ENCODE results near the gene IQSEC1. TPM values are rescaled to one million over a fixed set of nuclear protein-coding genes. Genes with fewer than 3 reads are reported as not detected.

IQSEC1 gene
- total and polyA plus RNA-seq, 9 of the 15 experiments (the other 6 are each of a cell fraction or from before 2014, with no cell fraction given) = 0.56 to 39.0 (median 6.8) TPM

DNA sequence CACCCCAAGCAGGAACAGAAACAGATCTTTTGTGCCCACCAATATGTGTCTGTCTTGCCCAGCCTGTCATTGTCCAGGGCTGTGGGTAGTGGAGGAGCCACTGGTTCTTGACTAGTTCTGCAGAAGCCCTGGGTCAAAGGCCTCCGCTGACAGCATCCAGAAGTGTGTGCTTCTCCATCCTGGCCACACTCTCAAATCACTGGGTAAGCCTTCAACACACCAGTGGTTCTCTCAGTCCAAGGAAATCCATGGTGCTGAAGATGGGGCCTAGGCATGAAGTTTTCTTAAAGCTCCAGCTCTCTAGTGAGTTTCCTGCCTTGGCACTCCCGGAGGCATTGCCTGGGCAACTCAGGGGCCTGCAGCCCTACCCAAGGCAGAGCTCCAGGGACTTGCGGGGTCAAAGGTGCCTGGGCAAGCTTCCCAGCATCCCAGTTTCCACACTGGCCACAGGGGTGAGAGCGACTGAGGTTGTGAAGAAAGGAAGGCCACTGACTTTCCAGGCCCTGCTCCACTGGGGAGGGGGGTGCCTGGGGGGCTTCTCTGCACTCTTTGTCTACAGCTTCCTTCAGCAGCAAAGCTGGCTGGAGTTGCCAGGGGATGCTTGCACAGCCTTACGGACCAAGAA, 193.9 kb downstream of the IQSEC1 start (continued):
- peak in 1 of 2 experiments; percentile 42; a peak in 1 of 4 replicates for TF ChIP-seq MNT (conservative IDR thresholded peaks at IDR 0.05)
- TF ChIP-seq ZBTB17 (CRISPR knock-in tag; IDR thresholded peaks at IDR 0.05) = peak; percentile 70; the same call in 1 of the 2 replicates
- peak; percentile 81 for TF ChIP-seq MECOM (CRISPR knock-in tag; IDR thresholded peaks at IDR 0.05)
- peak; percentile 88 for TF ChIP-seq ZNF668 (CRISPR knock-in tag; IDR thresholded peaks at IDR 0.05)
- no peak for TF ChIP-seq PATZ1 (CRISPR knock-in tag; IDR thresholded peaks at IDR 0.05; ENCODE audit: borderline replicate concordance)
- peak; percentile 48; the same call in 1 of the 2 replicates for TF ChIP-seq SMAD4 (CRISPR knock-in tag; conservative IDR thresholded peaks at IDR 0.05)
- TF ChIP-seq ZNF175 (CRISPR knock-in tag; IDR thresholded peaks at IDR 0.05; ENCODE audit: low read depth) = peak; percentile 55; the same call in 1 of the 2 replicates
- peak; percentile 76; the same call in 1 of the 2 replicates for TF ChIP-seq NFXL1 (CRISPR knock-in tag; IDR thresholded peaks at IDR 0.05)
- peak; percentile 40; the same call in 1 of the 2 replicates for TF ChIP-seq TFAP4 (CRISPR knock-in tag; IDR thresholded peaks at IDR 0.05; ENCODE audit: borderline replicate concordance)
- TF ChIP-seq, protein P1, sequence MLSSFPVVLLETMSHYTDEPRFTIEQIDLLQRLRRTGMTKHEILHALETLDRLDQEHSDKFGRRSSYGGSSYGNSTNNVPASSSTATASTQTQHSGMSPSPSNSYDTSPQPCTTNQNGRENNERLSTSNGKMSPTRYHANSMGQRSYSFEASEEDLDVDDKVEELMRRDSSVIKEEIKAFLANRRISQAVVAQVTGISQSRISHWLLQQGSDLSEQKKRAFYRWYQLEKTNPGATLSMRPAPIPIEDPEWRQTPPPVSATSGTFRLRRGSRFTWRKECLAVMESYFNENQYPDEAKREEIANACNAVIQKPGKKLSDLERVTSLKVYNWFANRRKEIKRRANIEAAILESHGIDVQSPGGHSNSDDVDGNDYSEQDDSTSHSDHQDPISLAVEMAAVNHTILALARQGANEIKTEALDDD (IDR thresholded peaks at IDR 0.05) = 0 out of 2 replicates have a peak, but pooled peaks have one; percentile 11
- no peak for TF ChIP-seq ZNF12 (CRISPR knock-in tag; IDR thresholded peaks at IDR 0.05)
- no peak for TF ChIP-seq LCOR (CRISPR knock-in tag; IDR thresholded peaks at IDR 0.05)
- no peak for TF ChIP-seq RBM34 (IDR thresholded peaks at IDR 0.05; ENCODE audit: borderline replicate concordance, insufficient read depth, low read length)
- TF ChIP-seq SNIP1 (IDR thresholded peaks at IDR 0.05; ENCODE audit: low read depth) = no peak
- TF ChIP-seq RCOR1 (IDR thresholded peaks at IDR 0.05; ENCODE audit: borderline replicate concordance in 1 of 2, low read depth in 2 of 2, low read length in 2 of 2) = peak in 1 of 2 experiments; percentile 59; a peak in 1 of 4 replicates
